GM12878 (cell line): ENCODE measurements around the gene UNG. TPM values are rescaled to one million over a fixed set of nuclear protein-coding genes. Genes with fewer than 3 reads are reported as not detected.

Experiments
- ATAC-seq: fragments of 200-7000 bp; cut with Tn5 transposase; 3 replicates; pipeline ENCODE4 v1.9.1; 2020; ENCODE audit warnings: mild to moderate bottlenecking, moderate library complexity
- BruUV-seq: library from RNA; stranded (reverse); fragments of 400-500 nt; replicated peaks from 2 replicates; lab custom pipeline; 2021; lab: Mats Ljungman, UMichigan
- CTCF ChIA-PET: fragments of 300-600 bp; sonication (Branson Sonifier 250); formaldehyde crosslinking; extraction: SDS; loops from one replicate; lab custom pipeline; 2021; ENCODE audit warnings: inconsistent platforms; lab: Yijun Ruan, JAX
- POLR2A ChIA-PET: fragments of 350-600 bp; formaldehyde crosslinking; extraction: SDS; loops from one replicate; lab custom pipeline; 2021; ENCODE audit warnings: inconsistent platforms; lab: Charles Lee
- RAD21 ChIA-PET: fragments of 300-600 bp; sonication (Branson Sonifier 250); formaldehyde crosslinking; loops from one replicate; lab custom pipeline; 2023; ENCODE audit warnings: antibody characterized with exemption; ENCODE audit not compliant: unreplicated experiment; lab: Charles Lee
- SMC1A ChIA-PET: fragments of 300-600 bp; sonication (Branson Sonifier 250); formaldehyde crosslinking; loops from one replicate; lab custom pipeline; 2023; ENCODE audit not compliant: unreplicated experiment, uncharacterized antibody; lab: Charles Lee
- DNase-seq: peaks from one replicate; pipeline ENCODE4 v3.0.0-alpha.2; 2011; ENCODE audit warnings: low read depth, low spot score
- FAIRE-seq: peaks from 3 replicates; lab custom pipeline; 2011; peaks lifted over from hg19 to GRCh38; lab: Jason Lieb, UNC
- H2AFZ ChIP-seq: 2 replicates; pipeline ENCODE4 v1.6.0; 2011; ENCODE audit warnings: low read depth, low read length, control low read depth; ENCODE audit not compliant: control insufficient read depth
- H3K27ac ChIP-seq: 2 replicates; pipeline ENCODE4 v1.5.1; 2011; ENCODE audit warnings: control low read depth; ENCODE audit not compliant: control insufficient read depth, insufficient read depth
- H3K27me3 ChIP-seq, 2 experiments: replicated peaks in 1 of 2; 2 replicates each; pipeline versions ENCODE4 v1.6.0 to v1.6.1; 2011; ENCODE audit warnings: low read length in 1 of 2; ENCODE audit not compliant: control insufficient read depth in 2 of 2, insufficient read depth in 2 of 2
- H3K36me3 ChIP-seq, 2 experiments: 2 replicates each; pipeline ENCODE4 v1.5.1; 2011; ENCODE audit warnings: low read length in 1 of 2; ENCODE audit not compliant: control insufficient read depth in 2 of 2, insufficient read depth in 2 of 2
- H3K4me1 ChIP-seq: 2 replicates; pipeline ENCODE4 v1.6.1; 2011; ENCODE audit warnings: mild to moderate bottlenecking, low read length, moderate library complexity, mixed read lengths; ENCODE audit not compliant: control insufficient read depth, insufficient read depth
- H3K4me2 ChIP-seq: 2 replicates; pipeline ENCODE4 v1.6.0; 2011; ENCODE audit warnings: control low read depth; ENCODE audit not compliant: control insufficient read depth, insufficient read depth
- H3K4me3 ChIP-seq: fragments of 200-600 bp; sonication (generic); 2 replicates; pipeline ENCODE4 v1.5.1; 2016
- H3K79me2 ChIP-seq: 2 replicates; pipeline ENCODE4 v1.6.0; 2011; ENCODE audit warnings: low read length; ENCODE audit not compliant: control insufficient read depth, insufficient read depth
- H3K9ac ChIP-seq: 2 replicates; pipeline ENCODE4 v1.8.0; 2011; ENCODE audit warnings: low read length, control low read depth, mixed read lengths; ENCODE audit not compliant: control insufficient read depth, insufficient read depth
- H3K9me3 ChIP-seq: replicated peaks from 3 replicates; pipeline ENCODE4 v1.5.1; 2011; ENCODE audit warnings: mild to moderate bottlenecking, low read length; ENCODE audit not compliant: control insufficient read depth, insufficient read depth
- H4K20me1 ChIP-seq: 2 replicates; pipeline ENCODE4 v1.6.0; 2011; ENCODE audit not compliant: control insufficient read depth, insufficient read depth
- CHD1 ChIP-seq: IDR thresholded peaks from 2 replicates; pipeline ENCODE4 v1.6.1; 2012; ENCODE audit warnings: low read depth, low read length, improper control_type of control experiment
- EED ChIP-seq: sonication (generic); IDR thresholded peaks from 2 replicates; pipeline ENCODE4 v1.6.1; 2016; ENCODE audit warnings: antibody characterized with exemption, low read depth
- ESRRA ChIP-seq: IDR thresholded peaks from 2 replicates; pipeline ENCODE4 v1.6.1; 2012; ENCODE audit warnings: mild to moderate bottlenecking, low read length, improper control_type of control experiment
- FOXM1 ChIP-seq: IDR thresholded peaks from 2 replicates; pipeline ENCODE4 v1.6.1; 2012; ENCODE audit warnings: low read depth, mild to moderate bottlenecking, inconsistent platforms, low read length, moderate library complexity
- MEF2B ChIP-seq: fragments of 450-650 bp; IDR thresholded peaks from 2 replicates; pipeline ENCODE4 v1.6.1; 2018; ENCODE audit warnings: mild to moderate bottlenecking, moderate library complexity; ENCODE audit not compliant: partially characterized antibody, poor library complexity, severe bottlenecking
- PML ChIP-seq: IDR thresholded peaks from 2 replicates; pipeline ENCODE4 v1.6.1; 2012; ENCODE audit warnings: low read length, inconsistent platforms
- POU2F2 ChIP-seq: IDR thresholded peaks from 3 replicates; pipeline ENCODE4 v1.6.1; 2011; ENCODE audit warnings: low read depth, mild to moderate bottlenecking, low read length, borderline replicate concordance
- SMARCA5 ChIP-seq: fragments of 450-650 bp; IDR thresholded peaks from 2 replicates; pipeline ENCODE4 v1.6.1; 2017; ENCODE audit warnings: mild to moderate bottlenecking
- STAT3 ChIP-seq: IDR thresholded peaks from 2 replicates; pipeline ENCODE4 v1.6.1; 2011; ENCODE audit warnings: low read depth, low read length, improper control_type of control experiment
- TCF12 ChIP-seq: IDR thresholded peaks from 2 replicates; pipeline ENCODE4 v1.6.1; 2011; ENCODE audit warnings: low read depth, mild to moderate bottlenecking, low read length
- ZNF274 ChIP-seq: IDR thresholded peaks from one replicate; pipeline ENCODE4 v1.8.0; 2011; ENCODE audit not compliant: insufficient read length, insufficient read depth
- WGBS: methylation state at CpG from one replicate; pipeline ENCODE4 v1.1.6; 2016; ENCODE audit warnings: low lambda C conversion rate; ENCODE audit not compliant: insufficient replicate concordance, insufficient coverage; ENCODE audit errors: missing lambda C conversion rate; 5-methylcytosine and 5-hydroxymethylcytosine counted together
- in situ Hi-C: fragments of 300-500 bp; cut with MboI; formaldehyde crosslinking; loops from 9 replicates; pipeline ENCODE4 v1.14.3; 2018; ENCODE audit warnings: mixed read lengths
- intact Hi-C: fragments of 100-400 bp; cut with micrococcal nuclease; formaldehyde crosslinking; loops from one replicate; pipeline ENCODE4 v1.14.2; 2022; ENCODE audit not compliant: unreplicated experiment
- polyA plus RNA-seq, 11 experiments: library from polyadenylated mRNA; depleted of rRNA in 4 of 11; unstranded in 6 of 11; stranded (reverse) in 5 of 11; fragments of >200 nt; fragmentation: Nextera tagmentation in 4 of 11; fragmentation: Illumina TruSeq in 1 of 11; extraction: Ambion mirVana in 4 of 11; extraction: Trizol in 1 of 11; gene quantifications; 1 replicate in 1 of 11; 2 replicates in 10 of 11; pipeline versions ENCODE4 v1.2.1 to v1.2.3, GENCODE V29; 2011 to 2016; ENCODE audit warnings: inconsistent platforms in 2 of 11, missing spikeins in 2 of 11, low read depth in 1 of 11
- total RNA-seq, 4 experiments: library from RNA; depleted of rRNA in 3 of 4; stranded (reverse); fragments of >200 nt in 3 of 4; fragmentation: Illumina TruSeq in 1 of 4; extraction: Trizol in 1 of 4; gene quantifications; 2 replicates each; pipeline versions ENCODE4 v1.2.1 to v1.2.3, GENCODE V29; 2013 to 2021
- TF ChIP-seq, protein P1 (sequence below): fragments of 450-650 bp; formaldehyde crosslinking; IDR thresholded peaks from 2 replicates; pipeline ENCODE4 v1.4.0; 2022; ENCODE audit warnings: mild to moderate bottlenecking, moderate library complexity
- TF ChIP-seq, protein P2 (sequence below): IDR thresholded peaks from 2 replicates; pipeline ENCODE4 v1.6.1; 2011; ENCODE audit warnings: borderline replicate concordance, low read depth, mild to moderate bottlenecking, moderate library complexity, low read length; ENCODE audit not compliant: insufficient read depth, poor library complexity, severe bottlenecking
- TF ChIP-seq, protein P3 (sequence below): fragments of 450-650 bp; formaldehyde crosslinking; IDR thresholded peaks from 2 replicates; pipeline ENCODE4 v1.5.0; 2022; ENCODE audit warnings: mild to moderate bottlenecking, missing genetic modification characterization
- TF ChIP-seq, protein P4 (sequence below): fragments of 450-650 bp; IDR thresholded peaks from 2 replicates; pipeline ENCODE4 v1.6.1; 2017; ENCODE audit warnings: antibody characterized with exemption, mild to moderate bottlenecking, moderate library complexity

UNG gene
- total and polyA plus RNA-seq, 10 of the 15 experiments (the other 5 are each of a cell fraction or from before 2014, with no cell fraction given) = 9.5 to 81.9 (median 48.2) TPM

DNA sequence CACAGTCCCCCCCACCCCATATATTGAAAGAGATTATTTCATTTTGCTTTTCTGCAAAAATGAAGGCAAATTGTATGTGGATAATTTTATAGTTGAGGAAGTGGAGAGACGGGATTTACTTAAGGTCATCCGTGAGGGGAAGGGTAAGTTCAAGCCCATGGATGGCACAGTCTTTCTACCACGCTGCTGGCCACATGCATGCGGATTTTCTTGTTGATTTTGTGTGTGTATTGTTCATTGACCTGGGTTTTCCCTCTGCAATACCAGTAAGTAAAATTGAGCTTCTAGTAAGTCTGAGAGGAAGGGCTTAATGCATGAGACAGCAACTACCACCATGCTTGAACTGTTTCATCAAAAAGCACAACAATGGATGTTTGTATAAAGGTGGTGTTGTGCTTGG, 54.1 kb downstream of the UNG start:
- BruUV-seq = no TSS peak
- no peak overlapping the region for H3K4me3 ChIP-seq
- in situ Hi-C loops (no loop called here), intact Hi-C loops (no loop called here)
- no peak overlapping the region for H3K27ac ChIP-seq
- peaks cover 0 to 2% of the 10 kb centered on the region in 2 experiments; a peak in 1 of 4 replicates for H3K27me3 ChIP-seq
- DNase-seq = no peak
- POLR2A ChIA-PET = no interaction called here
- H4K20me1 ChIP-seq = no peaks in the 10 kb centered on the region
- H3K9ac ChIP-seq = no peak overlapping the region
- H3K4me1 ChIP-seq = no peaks in the 10 kb centered on the region
- H3K79me2 ChIP-seq = no peaks in the 10 kb centered on the region
- H3K36me3 ChIP-seq = no peaks in the 10 kb centered on the region
- CTCF ChIA-PET = no interaction called here
- no peaks in the 10 kb centered on the region for H3K9me3 ChIP-seq
- 4% methylated on average over 4 of the region's 4 CpGs for whole genome bisulfite sequencing
- no peak for ATAC-seq
- FAIRE-seq = no peak
- SMC1A ChIA-PET = no interaction called here
- H2AFZ ChIP-seq = no peak overlapping the region
- no peak overlapping the region for H3K4me2 ChIP-seq
- RAD21 ChIA-PET = no interaction called here
- TF ChIP-seq ZNF274 = no peak
- TF ChIP-seq CHD1 = no peak
- TF ChIP-seq PML = no peak
- no peak for TF ChIP-seq SMARCA5
- no peak for TF ChIP-seq MEF2B
- TF ChIP-seq, protein P1, sequence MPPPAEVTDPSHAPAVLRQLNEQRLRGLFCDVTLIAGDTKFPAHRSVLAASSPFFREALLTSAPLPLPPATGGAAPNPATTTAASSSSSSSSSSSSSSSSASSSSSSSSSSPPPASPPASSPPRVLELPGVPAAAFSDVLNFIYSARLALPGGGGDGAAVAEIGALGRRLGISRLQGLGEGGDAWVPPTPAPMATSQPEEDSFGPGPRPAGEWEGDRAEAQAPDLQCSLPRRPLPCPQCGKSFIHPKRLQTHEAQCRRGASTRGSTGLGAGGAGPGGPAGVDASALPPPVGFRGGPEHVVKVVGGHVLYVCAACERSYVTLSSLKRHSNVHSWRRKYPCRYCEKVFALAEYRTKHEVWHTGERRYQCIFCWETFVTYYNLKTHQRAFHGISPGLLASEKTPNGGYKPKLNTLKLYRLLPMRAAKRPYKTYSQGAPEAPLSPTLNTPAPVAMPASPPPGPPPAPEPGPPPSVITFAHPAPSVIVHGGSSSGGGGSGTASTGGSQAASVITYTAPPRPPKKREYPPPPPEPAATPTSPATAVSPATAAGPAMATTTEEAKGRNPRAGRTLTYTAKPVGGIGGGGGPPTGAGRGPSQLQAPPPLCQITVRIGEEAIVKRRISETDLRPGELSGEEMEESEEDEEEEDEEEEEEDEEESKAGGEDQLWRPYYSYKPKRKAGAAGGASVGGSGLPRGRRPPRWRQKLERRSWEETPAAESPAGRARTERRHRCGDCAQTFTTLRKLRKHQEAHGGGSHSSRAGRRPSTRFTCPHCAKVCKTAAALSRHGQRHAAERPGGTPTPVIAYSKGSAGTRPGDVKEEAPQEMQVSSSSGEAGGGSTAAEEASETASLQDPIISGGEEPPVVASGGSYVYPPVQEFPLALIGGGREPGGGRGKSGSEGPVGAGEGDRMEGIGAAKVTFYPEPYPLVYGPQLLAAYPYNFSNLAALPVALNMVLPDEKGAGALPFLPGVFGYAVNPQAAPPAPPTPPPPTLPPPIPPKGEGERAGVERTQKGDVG = no peak
- no peak for TF ChIP-seq TCF12
- TF ChIP-seq STAT3 = no peak
- TF ChIP-seq, protein P2, sequence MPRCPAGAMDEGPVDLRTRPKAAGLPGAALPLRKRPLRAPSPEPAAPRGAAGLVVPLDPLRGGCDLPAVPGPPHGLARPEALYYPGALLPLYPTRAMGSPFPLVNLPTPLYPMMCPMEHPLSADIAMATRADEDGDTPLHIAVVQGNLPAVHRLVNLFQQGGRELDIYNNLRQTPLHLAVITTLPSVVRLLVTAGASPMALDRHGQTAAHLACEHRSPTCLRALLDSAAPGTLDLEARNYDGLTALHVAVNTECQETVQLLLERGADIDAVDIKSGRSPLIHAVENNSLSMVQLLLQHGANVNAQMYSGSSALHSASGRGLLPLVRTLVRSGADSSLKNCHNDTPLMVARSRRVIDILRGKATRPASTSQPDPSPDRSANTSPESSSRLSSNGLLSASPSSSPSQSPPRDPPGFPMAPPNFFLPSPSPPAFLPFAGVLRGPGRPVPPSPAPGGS = no peak
- no peak for TF ChIP-seq EED
- TF ChIP-seq, protein P3, sequence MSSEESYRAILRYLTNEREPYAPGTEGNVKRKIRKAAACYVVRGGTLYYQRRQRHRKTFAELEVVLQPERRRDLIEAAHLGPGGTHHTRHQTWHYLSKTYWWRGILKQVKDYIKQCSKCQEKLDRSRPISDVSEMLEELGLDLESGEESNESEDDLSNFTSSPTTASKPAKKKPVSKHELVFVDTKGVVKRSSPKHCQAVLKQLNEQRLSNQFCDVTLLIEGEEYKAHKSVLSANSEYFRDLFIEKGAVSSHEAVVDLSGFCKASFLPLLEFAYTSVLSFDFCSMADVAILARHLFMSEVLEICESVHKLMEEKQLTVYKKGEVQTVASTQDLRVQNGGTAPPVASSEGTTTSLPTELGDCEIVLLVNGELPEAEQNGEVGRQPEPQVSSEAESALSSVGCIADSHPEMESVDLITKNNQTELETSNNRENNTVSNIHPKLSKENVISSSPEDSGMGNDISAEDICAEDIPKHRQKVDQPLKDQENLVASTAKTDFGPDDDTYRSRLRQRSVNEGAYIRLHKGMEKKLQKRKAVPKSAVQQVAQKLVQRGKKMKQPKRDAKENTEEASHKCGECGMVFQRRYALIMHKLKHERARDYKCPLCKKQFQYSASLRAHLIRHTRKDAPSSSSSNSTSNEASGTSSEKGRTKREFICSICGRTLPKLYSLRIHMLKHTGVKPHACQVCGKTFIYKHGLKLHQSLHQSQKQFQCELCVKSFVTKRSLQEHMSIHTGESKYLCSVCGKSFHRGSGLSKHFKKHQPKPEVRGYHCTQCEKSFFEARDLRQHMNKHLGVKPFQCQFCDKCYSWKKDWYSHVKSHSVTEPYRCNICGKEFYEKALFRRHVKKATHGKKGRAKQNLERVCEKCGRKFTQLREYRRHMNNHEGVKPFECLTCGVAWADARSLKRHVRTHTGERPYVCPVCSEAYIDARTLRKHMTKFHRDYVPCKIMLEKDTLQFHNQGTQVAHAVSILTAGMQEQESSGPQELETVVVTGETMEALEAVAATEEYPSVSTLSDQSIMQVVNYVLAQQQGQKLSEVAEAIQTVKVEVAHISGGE (CRISPR knock-in tag) = no peak
- TF ChIP-seq ESRRA = no peak
- no peak for TF ChIP-seq FOXM1
- TF ChIP-seq, protein P4, sequence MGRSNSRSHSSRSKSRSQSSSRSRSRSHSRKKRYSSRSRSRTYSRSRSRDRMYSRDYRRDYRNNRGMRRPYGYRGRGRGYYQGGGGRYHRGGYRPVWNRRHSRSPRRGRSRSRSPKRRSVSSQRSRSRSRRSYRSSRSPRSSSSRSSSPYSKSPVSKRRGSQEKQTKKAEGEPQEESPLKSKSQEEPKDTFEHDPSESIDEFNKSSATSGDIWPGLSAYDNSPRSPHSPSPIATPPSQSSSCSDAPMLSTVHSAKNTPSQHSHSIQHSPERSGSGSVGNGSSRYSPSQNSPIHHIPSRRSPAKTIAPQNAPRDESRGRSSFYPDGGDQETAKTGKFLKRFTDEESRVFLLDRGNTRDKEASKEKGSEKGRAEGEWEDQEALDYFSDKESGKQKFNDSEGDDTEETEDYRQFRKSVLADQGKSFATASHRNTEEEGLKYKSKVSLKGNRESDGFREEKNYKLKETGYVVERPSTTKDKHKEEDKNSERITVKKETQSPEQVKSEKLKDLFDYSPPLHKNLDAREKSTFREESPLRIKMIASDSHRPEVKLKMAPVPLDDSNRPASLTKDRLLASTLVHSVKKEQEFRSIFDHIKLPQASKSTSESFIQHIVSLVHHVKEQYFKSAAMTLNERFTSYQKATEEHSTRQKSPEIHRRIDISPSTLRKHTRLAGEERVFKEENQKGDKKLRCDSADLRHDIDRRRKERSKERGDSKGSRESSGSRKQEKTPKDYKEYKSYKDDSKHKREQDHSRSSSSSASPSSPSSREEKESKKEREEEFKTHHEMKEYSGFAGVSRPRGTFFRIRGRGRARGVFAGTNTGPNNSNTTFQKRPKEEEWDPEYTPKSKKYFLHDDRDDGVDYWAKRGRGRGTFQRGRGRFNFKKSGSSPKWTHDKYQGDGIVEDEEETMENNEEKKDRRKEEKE = no peak
- TF ChIP-seq POU2F2 = no peak
